K562 (cell line): ENCODE measurements around the gene RSPH6A. TPM values are rescaled to one million over a fixed set of nuclear protein-coding genes. Genes with fewer than 3 reads are reported as not detected.

Source experiments
- ATAC-seq: fragments of 200-7000 bp; cut with Tn5 transposase; 3 replicates; pipeline ENCODE4 v1.9.1; 2020; ENCODE audit warnings: moderate library complexity
- BruUV-seq: library from RNA; stranded (reverse); fragments of 400-500 nt; replicated peaks from 2 replicates; lab custom pipeline; 2021; lab: Mats Ljungman, UMichigan
- CTCF ChIA-PET: fragments of 300-600 bp; formaldehyde crosslinking; extraction: SDS; loops from one replicate; lab custom pipeline; 2021; ENCODE audit warnings: low intra/inter-chr PET ratio; lab: Yijun Ruan, JAX
- POLR2A ChIA-PET: fragments of 300-600, 350-650 bp; sonication (Branson Sonifier 250); formaldehyde crosslinking; extraction: SDS; loops from one replicate; lab custom pipeline; 2021; ENCODE audit warnings: antibody characterized with exemption, inconsistent platforms; lab: Yijun Ruan, JAX
- DNase-seq, 4 experiments: peaks; one replicate each; pipeline versions ENCODE4 v3.0.0 to v3.0.0-alpha.2; 2011 to 2018; ENCODE audit warnings: low spot score in 3 of 4, mixed read lengths in 3 of 4; ENCODE audit errors: extremely low read depth in 1 of 4
- FAIRE-seq: peaks from 2 replicates; lab custom pipeline; 2011; peaks lifted over from hg19 to GRCh38; lab: Jason Lieb, UNC
- H2AFZ ChIP-seq: 2 replicates; pipeline ENCODE4 v1.6.0; 2011; ENCODE audit warnings: low read depth, low read length, control low read depth, inconsistent platforms
- H3K27ac ChIP-seq: fragments of 200-600 bp; 3 replicates; pipeline ENCODE4 v1.8.0; 2011; ENCODE audit warnings: low read depth, mild to moderate bottlenecking, control low read depth, inconsistent platforms, low read length, moderate library complexity, mixed read lengths; ENCODE audit errors: extremely low read depth
- H3K27me3 ChIP-seq, 2 experiments: fragments of 300-600 bp in 1 of 2; 2 replicates in 1 of 2; 3 replicates in 1 of 2; pipeline versions ENCODE4 v1.6.0 to v1.8.0; 2011; ENCODE audit warnings: inconsistent platforms in 2 of 2, low read length in 2 of 2, mild to moderate bottlenecking in 1 of 2, mixed read lengths in 1 of 2, moderate library complexity in 1 of 2; ENCODE audit not compliant: control insufficient read depth in 2 of 2, insufficient read depth in 2 of 2
- H3K36me3 ChIP-seq: fragments of 300-600 bp; 3 replicates; pipeline ENCODE4 v1.8.0; 2011; ENCODE audit warnings: mild to moderate bottlenecking, low read length, inconsistent platforms; ENCODE audit not compliant: control insufficient read depth, insufficient read depth
- H3K4me1 ChIP-seq, 2 experiments: fragments of 200-600 bp in 1 of 2; replicated peaks in 1 of 2; 2 replicates in 1 of 2; 3 replicates in 1 of 2; pipeline versions ENCODE4 v1.5.1 to v1.8.0; 2011; ENCODE audit warnings: inconsistent platforms in 2 of 2, low read length in 2 of 2, mild to moderate bottlenecking in 1 of 2, mixed read lengths in 1 of 2, moderate library complexity in 1 of 2; ENCODE audit not compliant: control insufficient read depth in 2 of 2, insufficient read depth in 2 of 2
- H3K4me2 ChIP-seq: 2 replicates; pipeline ENCODE4 v1.6.1; 2011; ENCODE audit warnings: low read length, control low read depth, inconsistent platforms, mixed read lengths; ENCODE audit not compliant: insufficient read depth
- H3K4me3 ChIP-seq: fragments of 200-600 bp; sonication (generic), shearing (Covaris generic); 2 replicates; pipeline ENCODE4 v1.5.1; 2016; ENCODE audit warnings: control low read depth, inconsistent platforms
- H3K79me2 ChIP-seq: fragments of 200-600 bp; 3 replicates; pipeline ENCODE4 v1.8.0; 2011; ENCODE audit warnings: low read length, inconsistent platforms; ENCODE audit not compliant: control insufficient read depth, insufficient read depth
- H3K9ac ChIP-seq, 2 experiments: 2 replicates each; pipeline versions ENCODE4 v1.6.0 to v1.6.1; 2011; ENCODE audit warnings: low read depth in 2 of 2, low read length in 2 of 2, control low read depth in 1 of 2, inconsistent platforms in 1 of 2, mild to moderate bottlenecking in 1 of 2, mixed read lengths in 1 of 2; ENCODE audit not compliant: insufficient read depth in 1 of 2
- H3K9me1 ChIP-seq: one replicate; pipeline ENCODE4 v1.6.0; 2011; ENCODE audit warnings: inconsistent platforms, mild to moderate bottlenecking, low read length, moderate library complexity; ENCODE audit not compliant: control insufficient read depth, insufficient read depth
- H3K9me3 ChIP-seq: replicated peaks from 2 replicates; pipeline ENCODE4 v1.5.1; 2011; ENCODE audit warnings: low read depth, low read length, inconsistent platforms; ENCODE audit not compliant: control insufficient read depth, insufficient read depth
- H4K20me1 ChIP-seq: replicated peaks from 2 replicates; pipeline ENCODE4 v1.6.1; 2011; ENCODE audit warnings: low read length, inconsistent platforms, mixed read lengths; ENCODE audit not compliant: control insufficient read depth, insufficient read depth
- KLF1 ChIP-seq: fragments of 450-650 bp; IDR thresholded peaks from 2 replicates; pipeline ENCODE4 v1.6.1; 2016; ENCODE audit warnings: missing genetic modification characterization, missing compliant biosample characterization
- POLR2AphosphoS2 ChIP-seq: IDR thresholded peaks from 2 replicates; pipeline ENCODE4 v1.6.1; 2012; ENCODE audit warnings: low read length, improper control_type of control experiment
- SNIP1 ChIP-seq: fragments of 450-650 bp; IDR thresholded peaks from 2 replicates; pipeline ENCODE4 v1.7.1; 2017; ENCODE audit warnings: low read depth, mild to moderate bottlenecking
- ZNF408 ChIP-seq: fragments of 250-450 bp; sonication (Bioruptor Pico); IDR thresholded peaks from 2 replicates; pipeline ENCODE4 v1.4.0; 2020; ENCODE audit warnings: low read depth, mild to moderate bottlenecking, moderate library complexity
- WGBS: fragments of 100-300 bp; shearing (Covaris generic); methylation state at CpG from one replicate; pipeline ENCODE4 v1.1.6; 2016; ENCODE audit warnings: low coverage, mixed read lengths; ENCODE audit not compliant: insufficient coverage; ENCODE audit errors: missing lambda C conversion rate; 5-methylcytosine and 5-hydroxymethylcytosine counted together
- in situ Hi-C: fragments of 300-500 bp; cut with MboI; formaldehyde crosslinking; loops from 4 replicates; pipeline ENCODE4 v1.15.0; 2018; ENCODE audit warnings: inconsistent platforms, mixed read lengths
- intact Hi-C: fragments of 100-400 bp; cut with micrococcal nuclease; formaldehyde crosslinking; loops from 2 replicates; pipeline ENCODE4 v1.14.2; 2022
- polyA plus RNA-seq, 8 experiments: library from polyadenylated mRNA; depleted of rRNA in 4 of 8; stranded (reverse) in 5 of 8; unstranded in 3 of 8; fragments of >200 nt; fragmentation: Nextera tagmentation in 2 of 8; fragmentation: Illumina TruSeq in 1 of 8; extraction: Ambion mirVana in 2 of 8; extraction: Trizol in 1 of 8; gene quantifications; 2 replicates each; pipeline versions ENCODE4 v1.2.1 to v1.2.3, GENCODE V29; 2011 to 2014; ENCODE audit warnings: inconsistent platforms in 1 of 8, missing spikeins in 1 of 8
- total RNA-seq, 7 experiments: library from RNA; depleted of rRNA in 6 of 7; stranded (reverse); fragments of >200 nt in 6 of 7; fragmentation: Illumina TruSeq in 2 of 7; extraction: Trizol in 2 of 7; gene quantifications; 2 replicates each; pipeline versions ENCODE4 v1.2.1 to v1.2.3, GENCODE V29; 2011 to 2021; ENCODE audit warnings: low replicate concordance in 1 of 7
- TF ChIP-seq, protein P1 (sequence below): fragments of 250-450 bp; sonication (Bioruptor Pico); IDR thresholded peaks from 2 replicates; pipeline ENCODE4 v1.5.0; 2022; ENCODE audit warnings: mild to moderate bottlenecking

Gene RSPH6A
- total and polyA plus RNA-seq, 9 of the 15 experiments (the other 6 are each of a cell fraction or from before 2014, with no cell fraction given): 0.03 to 0.15 (median 0.07) TPM; not detected in 5

DNA sequence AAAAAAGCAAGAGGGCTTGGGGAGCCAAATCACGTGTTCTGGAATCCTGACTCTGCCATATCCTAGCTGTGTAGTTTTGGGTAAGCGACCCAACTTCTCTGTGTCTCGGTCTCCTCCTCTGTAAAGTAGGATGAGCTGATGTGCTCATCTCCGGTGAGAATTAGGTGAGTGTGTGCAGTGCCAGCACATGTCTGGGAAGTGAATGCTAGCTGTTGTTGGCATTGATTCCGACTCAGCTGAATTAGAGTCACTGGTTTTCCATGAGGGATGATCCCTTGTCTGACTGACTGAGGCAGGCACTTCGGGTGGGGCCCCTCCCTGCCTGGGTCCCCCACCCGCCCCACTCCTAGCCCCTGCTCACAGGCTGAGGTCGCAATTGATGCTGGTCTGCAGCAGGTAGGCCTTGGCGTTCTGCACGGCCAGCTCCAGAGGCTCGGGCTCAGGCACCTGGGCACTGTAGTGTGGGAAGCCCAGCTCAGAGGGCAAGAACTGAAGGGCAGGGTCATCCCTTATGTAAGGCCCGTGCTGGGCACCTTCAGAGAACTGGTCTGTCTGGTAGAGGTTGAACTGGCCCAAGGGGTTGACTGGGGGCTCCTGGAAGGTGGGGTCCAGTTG, 835 bp downstream of the RSPH6A start:
- ChIA-PET CTCF (no interaction called here), POLR2A (interaction anchor here (0.6 to 1.5 kb wide), 8 partner anchors 11 to 118 kb away, joined by 3 to 5 read pairs (median 4); no protein-coding TSS in a partner anchor)
- H3K9me1 ChIP-seq: peaks cover 1% of the 10 kb centered on the region
- in situ Hi-C loops (no loop called here), intact Hi-C loops (loop anchor here (10.0 kb wide), 1 partner anchor 261 kb away; no protein-coding TSS in a partner anchor)
- no peak overlapping the region for H3K9ac ChIP-seq
- H4K20me1 ChIP-seq: peaks cover under 1% of the 10 kb centered on the region; the same call in 1 of the 2 replicates
- peaks cover 13 to 45% of the 10 kb centered on the region in 2 experiments; a peak in 4 of 5 replicates for H3K4me1 ChIP-seq
- no peak overlapping the region for H3K4me2 ChIP-seq
- TF ChIP-seq ZNF408: no peak
- peaks cover 21% of the 10 kb centered on the region; the same call in 2 of the 3 replicates for H3K36me3 ChIP-seq
- no peaks in the 10 kb centered on the region for H3K27me3 ChIP-seq
- no TSS peak for BruUV-seq
- ATAC-seq (no peak), FAIRE-seq (no peak), DNase-seq (no peak)
- WGBS: 83% methylated on average over 11 of the region's 12 CpGs
- no peaks in the 10 kb centered on the region for H3K79me2 ChIP-seq
- no peak overlapping the region for H2AFZ ChIP-seq
- H3K9me3 ChIP-seq: no peaks in the 10 kb centered on the region
- no peak overlapping the region for H3K4me3 ChIP-seq
- no peak overlapping the region for H3K27ac ChIP-seq

DNA sequence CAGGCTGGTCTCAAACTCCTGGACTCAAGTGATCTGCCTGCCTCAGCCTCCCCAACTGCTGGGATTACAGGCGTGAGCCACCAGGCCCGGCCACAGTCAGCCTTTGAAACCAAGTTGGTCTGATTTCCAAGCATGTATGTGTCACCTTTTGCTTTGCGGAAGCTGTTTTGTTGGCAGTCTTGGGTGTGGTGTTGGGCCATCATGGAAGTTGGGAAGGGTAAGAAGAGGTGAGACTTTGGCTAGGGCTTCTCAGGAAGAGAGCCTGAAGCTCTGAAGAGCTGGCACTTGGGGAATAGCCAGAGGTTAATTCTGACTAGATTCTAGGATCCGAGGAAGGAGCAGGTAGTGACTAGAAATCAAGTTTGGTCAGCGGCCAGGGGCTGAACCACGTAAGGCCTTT, 2.8 kb downstream of the RSPH6A start:
- Histone ChIP-seq H3K4me3 (no peak overlapping the region), H3K4me1 (peaks cover 13 to 34% of the 10 kb centered on the region in 2 experiments; a peak in 4 of 5 replicates), H2AFZ (no peak overlapping the region), H3K79me2 (no peaks in the 10 kb centered on the region), H3K9me1 (no peaks in the 10 kb centered on the region), H3K9me3 (no peaks in the 10 kb centered on the region), H3K27me3 (no peaks in the 10 kb centered on the region), H4K20me1 (no peaks in the 10 kb centered on the region), H3K4me2 (no peak overlapping the region), H3K27ac (no peak overlapping the region), H3K9ac (no peak overlapping the region), H3K36me3 (peaks cover 21% of the 10 kb centered on the region; the same call in 2 of the 3 replicates)
- WGBS: 71% methylated on average over 6 of the region's 6 CpGs
- ChIA-PET POLR2A (interaction anchor here (0.6 kb wide), 1 partner anchor 17 kb away, joined by 4 read pairs; no protein-coding TSS in a partner anchor), CTCF (no interaction called here)
- in situ Hi-C loops: no loop called here
- no peak for DNase-seq
- intact Hi-C loops: loop anchor here (10.0 kb wide), 1 partner anchor 263 kb away; no protein-coding TSS in a partner anchor
- FAIRE-seq: no peak
- no TSS peak for BruUV-seq
- TF ChIP-seq, protein P1, sequence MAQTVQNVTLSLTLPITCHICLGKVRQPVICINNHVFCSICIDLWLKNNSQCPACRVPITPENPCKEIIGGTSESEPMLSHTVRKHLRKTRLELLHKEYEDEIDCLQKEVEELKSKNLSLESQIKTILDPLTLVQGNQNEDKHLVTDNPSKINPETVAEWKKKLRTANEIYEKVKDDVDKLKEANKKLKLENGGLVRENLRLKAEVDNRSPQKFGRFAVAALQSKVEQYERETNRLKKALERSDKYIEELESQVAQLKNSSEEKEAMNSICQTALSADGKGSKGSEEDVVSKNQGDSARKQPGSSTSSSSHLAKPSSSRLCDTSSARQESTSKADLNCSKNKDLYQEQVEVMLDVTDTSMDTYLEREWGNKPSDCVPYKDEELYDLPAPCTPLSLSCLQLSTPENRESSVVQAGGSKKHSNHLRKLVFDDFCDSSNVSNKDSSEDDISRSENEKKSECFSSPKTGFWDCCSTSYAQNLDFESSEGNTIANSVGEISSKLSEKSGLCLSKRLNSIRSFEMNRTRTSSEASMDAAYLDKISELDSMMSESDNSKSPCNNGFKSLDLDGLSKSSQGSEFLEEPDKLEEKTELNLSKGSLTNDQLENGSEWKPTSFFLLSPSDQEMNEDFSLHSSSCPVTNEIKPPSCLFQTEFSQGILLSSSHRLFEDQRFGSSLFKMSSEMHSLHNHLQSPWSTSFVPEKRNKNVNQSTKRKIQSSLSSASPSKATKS (CRISPR knock-in tag): no peak
- TF ChIP-seq KLF1 (no peak), POLR2AphosphoS2 (no peak), SNIP1 (no peak)
- no peak for ATAC-seq
